ENCODE results near the gene CMTM6. TPM values are rescaled to one million over a fixed set of nuclear protein-coding genes. Genes with fewer than 3 reads are reported as not detected.
A peak's percentile ranks its signal among the peaks of the same experiment; 100 is the strongest.
"Not testable (repeated sequence)": the region's sequence is repeated elsewhere in the genome, so short reads cannot be mapped to it uniquely, and the experiment has no call there.

Gene CMTM6
- total and polyA plus RNA-seq, 7 experiments from 2014 or later, result 24.1 to 61.1 (median 38.1) TPM

- Histone ChIP-seq H3K36me3 (ENCODE audit: control insufficient read depth in 2 of 3, insufficient read depth in 3 of 3, low read length in 3 of 3) (peaks cover 0 to 6% (median 4%) of the 10 kb centered on the region in 3 experiments), H3K9me3 (ENCODE audit: control insufficient read depth in 2 of 3, low read length in 3 of 3) (no peaks in the 10 kb centered on the region), H3K4me3 (ENCODE audit: low read length) (no peak overlapping the region), H3K27ac (ENCODE audit: low read depth, low read length) (no peak overlapping the region), H3K4me1 (ENCODE audit: control insufficient read depth in 2 of 2, insufficient read depth in 2 of 2, low read length in 2 of 2) (peaks cover 0 to 13% of the 10 kb centered on the region in 2 donors), H3K27me3 (ENCODE audit: control insufficient read depth in 2 of 2, insufficient read depth in 2 of 2, low read length in 2 of 2) (no peaks in the 10 kb centered on the region)
- H3K4me3 Mint-ChIP-seq, result no peak overlapping the region
- H3K4me1 Mint-ChIP-seq, result peaks cover 20 to 46% (median 37%) of the 10 kb centered on the region in 7 donors
- no peaks in the 10 kb centered on the region for H3K27me3 Mint-ChIP-seq
- ChIA-PET POLR2A (interaction anchor here (0.7 to 1.0 kb wide), 2 partner anchors 50 to 103 kb away, joined by 3 read pairs; no protein-coding TSS in a partner anchor), CTCF (interaction anchor here (0.6 kb wide), 1 partner anchor 308 kb away, joined by 3 read pairs; no protein-coding TSS in a partner anchor)
- intact Hi-C loops (cut with micrococcal nuclease), result no loop called here
- DNase-seq (no peak), ATAC-seq (no peak)
- H3K27ac Mint-ChIP-seq, result peak overlapping the region in 1 of 9 donors; percentile 4
- peaks cover 0 to 4% (median 0%) of the 10 kb centered on the region in 11 donors for H3K9me3 Mint-ChIP-seq
- peaks cover 0 to 54% (median 39%) of the 10 kb centered on the region in 5 donors for H3K36me3 Mint-ChIP-seq
Measured at GRCh38 chr3:32474201-32474600, 28.5 kb downstream of the CMTM6 start.

GRCh38 chr3:32472151-32472550 lies 30.5 kb downstream of the CMTM6 start:
- H3K9me3 Mint-ChIP-seq; H3K9me3 ChIP-seq (ENCODE audit: control insufficient read depth in 2 of 3, low read length in 3 of 3); ATAC-seq; H3K27me3 Mint-ChIP-seq; intact Hi-C loops (cut with micrococcal nuclease); H3K4me3 ChIP-seq (ENCODE audit: low read length); H3K4me3 Mint-ChIP-seq; H3K27me3 ChIP-seq (ENCODE audit: control insufficient read depth in 2 of 2, insufficient read depth in 2 of 2, low read length in 2 of 2); H3K36me3 ChIP-seq (ENCODE audit: control insufficient read depth in 2 of 3, insufficient read depth in 3 of 3, low read length in 3 of 3); DNase-seq; H3K27ac ChIP-seq (ENCODE audit: low read depth, low read length): not testable (repeated sequence)
- H3K4me1 ChIP-seq (ENCODE audit: control insufficient read depth in 2 of 2, insufficient read depth in 2 of 2, low read length in 2 of 2), result peaks cover 7 to 18% of the 10 kb centered on the region in 2 donors
- POLR2A ChIA-PET, result interaction anchor here (1.8 kb wide), 1 partner anchor 97 kb away, joined by 5 read pairs; no protein-coding TSS in a partner anchor
- peaks cover 24 to 61% (median 46%) of the 10 kb centered on the region in 7 donors for H3K4me1 Mint-ChIP-seq
- peaks cover 0 to 41% (median 28%) of the 10 kb centered on the region in 5 donors for H3K36me3 Mint-ChIP-seq
- CTCF ChIA-PET, result interaction anchor here (0.7 to 0.9 kb wide), 2 partner anchors 97 to 100 kb away, joined by 3 read pairs; no protein-coding TSS in a partner anchor
- peak overlapping the region in 3 of 9 donors; percentile 13 to 73 (median 23) for H3K27ac Mint-ChIP-seq

- H3K9me3 ChIP-seq (ENCODE audit: control insufficient read depth in 2 of 3, low read length in 3 of 3), result no peaks in the 10 kb centered on the region
- CTCF ChIA-PET, result interaction anchor here (0.9 to 6.3 kb wide), 2 partner anchors 96 to 100 kb away, joined by 3 to 89 read pairs; no protein-coding TSS in a partner anchor
- Mint-ChIP-seq H3K27ac (peak overlapping the region in 7 of 9 donors; percentile 52 to 80 (median 73)), H3K36me3 (peaks cover 0 to 34% (median 21%) of the 10 kb centered on the region in 5 donors), H3K4me3 (peak overlapping the region in 3 of 10 donors; percentile 8 to 32 (median 25)), H3K9me3 (peaks cover 0 to 4% (median 0%) of the 10 kb centered on the region in 11 donors), H3K27me3 (no peaks in the 10 kb centered on the region), H3K4me1 (peaks cover 23 to 56% (median 52%) of the 10 kb centered on the region in 7 donors)
- peaks cover 0 to 4% (median 3%) of the 10 kb centered on the region in 3 experiments for H3K36me3 ChIP-seq (ENCODE audit: control insufficient read depth in 2 of 3, insufficient read depth in 3 of 3, low read length in 3 of 3)
- ATAC-seq (peak; percentile 23), DNase-seq (no peak)
- intact Hi-C loops (cut with micrococcal nuclease), result no loop called here
- peaks cover 7 to 18% of the 10 kb centered on the region in 2 donors for H3K4me1 ChIP-seq (ENCODE audit: control insufficient read depth in 2 of 2, insufficient read depth in 2 of 2, low read length in 2 of 2)
- no peak overlapping the region for H3K4me3 ChIP-seq (ENCODE audit: low read length)
- H3K27ac ChIP-seq (ENCODE audit: low read depth, low read length), result no peak overlapping the region
- H3K27me3 ChIP-seq (ENCODE audit: control insufficient read depth in 2 of 2, insufficient read depth in 2 of 2, low read length in 2 of 2), result no peaks in the 10 kb centered on the region
- POLR2A ChIA-PET, result interaction anchor here (0.6 kb wide), 1 partner anchor 66 kb away, joined by 3 read pairs; no protein-coding TSS in a partner anchor
Measured at GRCh38 chr3:32471246-32471645, 31.4 kb downstream of the CMTM6 start.

GRCh38 chr3:32470362-32470761 lies 32.3 kb downstream of the CMTM6 start:
- no peak for ATAC-seq
- peaks cover 7 to 18% of the 10 kb centered on the region in 2 donors for H3K4me1 ChIP-seq (ENCODE audit: control insufficient read depth in 2 of 2, insufficient read depth in 2 of 2, low read length in 2 of 2)
- H3K4me1 Mint-ChIP-seq, result peaks cover 25 to 65% (median 55%) of the 10 kb centered on the region in 7 donors
- H3K27me3 Mint-ChIP-seq, result no peaks in the 10 kb centered on the region
- no peak overlapping the region for H3K4me3 Mint-ChIP-seq
- peaks cover 0 to 31% (median 18%) of the 10 kb centered on the region in 5 donors for H3K36me3 Mint-ChIP-seq
- no peaks in the 10 kb centered on the region for H3K9me3 ChIP-seq (ENCODE audit: control insufficient read depth in 2 of 3, low read length in 3 of 3)
- no peaks in the 10 kb centered on the region for H3K27me3 ChIP-seq (ENCODE audit: control insufficient read depth in 2 of 2, insufficient read depth in 2 of 2, low read length in 2 of 2)
- peak overlapping the region in 7 of 9 donors; percentile 26 to 74 (median 63) for H3K27ac Mint-ChIP-seq
- ChIA-PET CTCF (interaction anchor here (0.8 to 6.3 kb wide), 12 partner anchors 10 to 231 kb away, joined by 3 to 89 read pairs (median 4); no protein-coding TSS in a partner anchor), POLR2A (interaction anchor here (0.7 to 1.9 kb wide), 6 partner anchors 57 to 154 kb away, joined by 3 to 12 read pairs (median 4); no protein-coding TSS in a partner anchor)
- intact Hi-C loops (cut with micrococcal nuclease), result no loop called here
- H3K9me3 Mint-ChIP-seq, result peaks cover 0 to 4% (median 0%) of the 10 kb centered on the region in 11 donors
- H3K27ac ChIP-seq (ENCODE audit: low read depth, low read length), result no peak overlapping the region
- H3K36me3 ChIP-seq (ENCODE audit: control insufficient read depth in 2 of 3, insufficient read depth in 3 of 3, low read length in 3 of 3), result peaks cover 0 to 4% (median 3%) of the 10 kb centered on the region in 3 experiments
- DNase-seq, result no peak
- H3K4me3 ChIP-seq (ENCODE audit: low read length), result no peak overlapping the region

GRCh38 chr3:32469151-32469874 lies 33.3 kb downstream of the CMTM6 start:
- no peak overlapping the region for H3K4me3 ChIP-seq (ENCODE audit: low read length)
- H3K4me3 Mint-ChIP-seq, result peak overlapping the region in 2 of 10 donors; percentile 2 to 15
- H3K36me3 Mint-ChIP-seq, result peaks cover 0 to 28% (median 14%) of the 10 kb centered on the region in 5 donors
- DNase-seq (no peak), ATAC-seq (no peak)
- peaks cover 0 to 4% (median 0%) of the 10 kb centered on the region in 11 donors for H3K9me3 Mint-ChIP-seq
- peak overlapping the region in 7 of 9 donors; percentile 63 to 93 (median 82) for H3K27ac Mint-ChIP-seq
- no peaks in the 10 kb centered on the region for H3K27me3 ChIP-seq (ENCODE audit: control insufficient read depth in 2 of 2, insufficient read depth in 2 of 2, low read length in 2 of 2)
- H3K36me3 ChIP-seq (ENCODE audit: control insufficient read depth in 2 of 3, insufficient read depth in 3 of 3, low read length in 3 of 3), result peaks cover 0 to 4% (median 3%) of the 10 kb centered on the region in 3 experiments
- no peaks in the 10 kb centered on the region for H3K27me3 Mint-ChIP-seq
- H3K4me1 Mint-ChIP-seq, result peaks cover 19 to 68% (median 53%) of the 10 kb centered on the region in 7 donors
- ChIA-PET CTCF (interaction anchor here (0.6 to 6.3 kb wide), 22 partner anchors 9 to 293 kb away, joined by 3 to 89 read pairs (median 4); no protein-coding TSS in a partner anchor), POLR2A (interaction anchor here (0.6 to 2.9 kb wide), 7 partner anchors 26 to 98 kb away, joined by 3 to 12 read pairs (median 5); no protein-coding TSS in a partner anchor)
- H3K27ac ChIP-seq (ENCODE audit: low read depth, low read length), result no peak overlapping the region
- intact Hi-C loops (cut with micrococcal nuclease), result loop anchor here in 1 of 2 donors (2.0 kb wide), 3 partner anchors 33 to 293 kb away; partner anchors contain the start of gene CMTM6
- no peaks in the 10 kb centered on the region for H3K9me3 ChIP-seq (ENCODE audit: control insufficient read depth in 2 of 3, low read length in 3 of 3)
- peaks cover 7 to 18% of the 10 kb centered on the region in 2 donors for H3K4me1 ChIP-seq (ENCODE audit: control insufficient read depth in 2 of 2, insufficient read depth in 2 of 2, low read length in 2 of 2)

All from naive thymus-derived CD4-positive, alpha-beta T cell (primary cell).